Spleen (tissue), 11 donors: ENCODE results near the gene HDAC4. TPM values are rescaled to one million over a fixed set of nuclear protein-coding genes. Genes with fewer than 3 reads are reported as not detected.

ENCODE experiments used
- DNase-seq: peaks from one replicate; pipeline ENCODE4 v3.0.0-alpha.2; 2020
- H3K27ac ChIP-seq, 8 donors: fragments of 200-600 bp; sonication (generic) in 7 of 8; 1 replicate in 4 of 8; 2 replicates in 4 of 8; pipeline versions ENCODE4 v1.5.0 to v1.8.0; 2016 to 2021; ENCODE audit warnings: inconsistent platforms in 4 of 8, mild to moderate bottlenecking in 4 of 8, moderate library complexity in 1 of 8
- H3K27me3 ChIP-seq, 7 donors: fragments of 200-600 bp; sonication (generic) in 6 of 7; replicated peaks in 1 of 7; 1 replicate in 4 of 7; 2 replicates in 3 of 7; pipeline versions ENCODE4 v1.5.0 to v1.8.0; 2016 to 2021; ENCODE audit warnings: inconsistent platforms in 3 of 7, mild to moderate bottlenecking in 1 of 7
- H3K36me3 ChIP-seq, 6 donors: fragments of 200-600 bp; sonication (generic) in 5 of 6; 1 replicate in 4 of 6; 2 replicates in 2 of 6; pipeline versions ENCODE4 v1.5.0 to v1.8.0; 2016 to 2021; ENCODE audit warnings: inconsistent platforms in 2 of 6
- H3K4me1 ChIP-seq, 6 donors: fragments of 200-600 bp; sonication (generic) in 5 of 6; 1 replicate in 3 of 6; 2 replicates in 3 of 6; pipeline versions ENCODE4 v1.5.0 to v1.8.0; 2016 to 2021; ENCODE audit warnings: inconsistent platforms in 3 of 6
- H3K4me3 ChIP-seq, 8 donors: fragments of 200-600 bp; sonication (generic) in 7 of 8; 1 replicate in 4 of 8; 2 replicates in 4 of 8; pipeline versions ENCODE4 v1.5.0 to v1.8.0; 2016 to 2021; ENCODE audit warnings: inconsistent platforms in 4 of 8, mild to moderate bottlenecking in 4 of 8, moderate library complexity in 2 of 8
- H3K9me3 ChIP-seq, 8 donors: fragments of 200-600 bp; sonication (generic) in 7 of 8; 1 replicate in 4 of 8; 2 replicates in 4 of 8; pipeline versions ENCODE4 v1.5.0 to v1.8.0; 2016 to 2021; ENCODE audit warnings: inconsistent platforms in 4 of 8
- POLR2A ChIP-seq, 3 donors: fragments of 450-650 bp; IDR thresholded peaks; one replicate each; pipeline ENCODE4 v1.5.1; 2017; ENCODE audit warnings: antibody characterized with exemption in 3 of 3, mild to moderate bottlenecking in 1 of 3
- POLR2AphosphoS5 ChIP-seq, 3 donors: sonication (generic); formaldehyde crosslinking; IDR thresholded peaks; one replicate each; pipeline ENCODE4 v1.5.1; 2017; ENCODE audit warnings: antibody characterized with exemption in 3 of 3
- WGBS, 5 donors: extraction: QIAGEN DNeasy Blood & Tissue Kit in 3 of 5; methylation state at CpG; one replicate each; pipeline versions ENCODE4 v1.1.5 to v1.1.7; 2013 to 2018; 5-methylcytosine and 5-hydroxymethylcytosine counted together
- intact Hi-C: fragments of 100-400 bp; cut with DNase I; formaldehyde crosslinking; loops from one replicate; pipeline ENCODE4 v1.15.0; 2023; ENCODE audit warnings: low total_unique reads
- polyA plus RNA-seq, 3 donors: library from polyadenylated mRNA; stranded (reverse); fragments of 200-250 nt; gene quantifications; one replicate each; pipeline ENCODE4 v1.2.1, GENCODE V29; 2013
- total RNA-seq, 7 donors: library from RNA; depleted of rRNA in 3 of 7; stranded (reverse); fragments of >200 nt in 3 of 7; fragmentation: NEBNext Ultra II Directional in 4 of 7; extraction: Animal tissue kit (Norgen Biotek cat#: 25700) in 4 of 7; gene quantifications; one replicate each; pipeline versions ENCODE4 v1.1.0 to v1.2.1, GENCODE V29; 2016 to 2021
- TF ChIP-seq, protein P1 (sequence below), 11 experiments: fragments of 200-600 bp in 7 of 11; fragments of 450-650 bp in 4 of 11; sonication (generic) in 4 of 11; IDR thresholded peaks in 8 of 11; conservative IDR thresholded peaks in 3 of 11; 1 replicate in 7 of 11; 2 replicates in 4 of 11; pipeline versions ENCODE4 v1.4.0 to v1.8.0; 2016 to 2021; ENCODE audit warnings: antibody characterized with exemption in 11 of 11, inconsistent platforms in 4 of 11, mild to moderate bottlenecking in 1 of 11
- donor health status: healthy with polysubstance abuse.
- donor health status: DM: no; HTN: no; CAD: no; lungs with moderate emphysema.
- donor health status: DM: no; HTN: no; CAD: no.
- donor health status: Bipolar disorder and iron deficiency.
- donor health status: healthy.
- donor health status: DM: no; HTN: no; CAD: no.
- donor health status: DM: yes; HTN: yes; CAD: no.

Gene HDAC4
- total and polyA plus RNA-seq, 10 donors = 3.2 to 122 (median 69.5) TPM

GRCh38 chr2:239175181-239175580, 225.6 kb downstream of the HDAC4 start:
- H3K36me3 ChIP-seq = peaks cover 0 to 86% (median 42%) of the 10 kb centered on the region in 6 donors

DNA sequence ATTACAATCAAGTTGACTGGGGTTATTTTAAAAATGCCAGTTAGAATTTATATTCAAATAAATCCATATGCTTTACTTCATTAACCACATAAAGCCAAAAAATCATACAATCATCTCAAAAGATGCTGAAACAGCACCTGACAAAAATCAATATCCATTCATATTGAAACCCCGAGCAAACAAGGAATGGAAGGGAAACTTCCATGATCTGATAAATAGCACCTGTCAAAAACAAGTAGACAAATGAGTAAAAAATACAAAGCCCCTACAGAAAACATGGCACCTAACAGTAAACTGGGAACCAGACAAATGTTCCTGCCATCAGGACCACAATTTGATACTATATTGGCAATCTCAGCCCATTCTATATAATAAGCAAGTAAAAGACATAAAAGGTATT, 227.5 kb downstream of the HDAC4 start:
- no peak for DNase-seq
- H3K4me3 ChIP-seq = no peak overlapping the region
- 90 to 97% (median 95%) methylated on average over 1 of the region's 1 CpG for WGBS, 5 donors
- TF ChIP-seq POLR2A (IDR thresholded peaks at IDR 0.05) (no peak), POLR2AphosphoS5 (IDR thresholded peaks at IDR 0.05) (no peak)
- TF ChIP-seq, protein P1, sequence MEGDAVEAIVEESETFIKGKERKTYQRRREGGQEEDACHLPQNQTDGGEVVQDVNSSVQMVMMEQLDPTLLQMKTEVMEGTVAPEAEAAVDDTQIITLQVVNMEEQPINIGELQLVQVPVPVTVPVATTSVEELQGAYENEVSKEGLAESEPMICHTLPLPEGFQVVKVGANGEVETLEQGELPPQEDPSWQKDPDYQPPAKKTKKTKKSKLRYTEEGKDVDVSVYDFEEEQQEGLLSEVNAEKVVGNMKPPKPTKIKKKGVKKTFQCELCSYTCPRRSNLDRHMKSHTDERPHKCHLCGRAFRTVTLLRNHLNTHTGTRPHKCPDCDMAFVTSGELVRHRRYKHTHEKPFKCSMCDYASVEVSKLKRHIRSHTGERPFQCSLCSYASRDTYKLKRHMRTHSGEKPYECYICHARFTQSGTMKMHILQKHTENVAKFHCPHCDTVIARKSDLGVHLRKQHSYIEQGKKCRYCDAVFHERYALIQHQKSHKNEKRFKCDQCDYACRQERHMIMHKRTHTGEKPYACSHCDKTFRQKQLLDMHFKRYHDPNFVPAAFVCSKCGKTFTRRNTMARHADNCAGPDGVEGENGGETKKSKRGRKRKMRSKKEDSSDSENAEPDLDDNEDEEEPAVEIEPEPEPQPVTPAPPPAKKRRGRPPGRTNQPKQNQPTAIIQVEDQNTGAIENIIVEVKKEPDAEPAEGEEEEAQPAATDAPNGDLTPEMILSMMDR (IDR thresholded peaks at IDR 0.05 in 8 of 11, conservative IDR thresholded peaks at IDR 0.05 in 3 of 11) = no peak
- peaks cover 0 to 84% (median 42%) of the 10 kb centered on the region in 6 donors for H3K36me3 ChIP-seq
- peaks cover 11 to 70% (median 56%) of the 10 kb centered on the region in 8 donors for H3K9me3 ChIP-seq
- intact Hi-C loops = no loop called here
- no peaks in the 10 kb centered on the region for H3K27me3 ChIP-seq
- H3K27ac ChIP-seq = peak overlapping the region in 1 of 8 donors; percentile 17
- no peaks in the 10 kb centered on the region for H3K4me1 ChIP-seq

More at GRCh38 chr2:239175181-239175580, 225.6 kb downstream of the HDAC4 start:
- no peak overlapping the region for H3K27ac ChIP-seq
- WGBS, 5 donors = 83 to 96% (median 91%) methylated on average over 11 of the region's 11 CpGs
- no peaks in the 10 kb centered on the region for H3K4me1 ChIP-seq
- no peaks in the 10 kb centered on the region for H3K27me3 ChIP-seq
- intact Hi-C loops = no loop called here
- no peak for TF ChIP-seq POLR2AphosphoS5 (IDR thresholded peaks at IDR 0.05)
- H3K4me3 ChIP-seq = no peak overlapping the region
- peaks cover 11 to 70% (median 56%) of the 10 kb centered on the region in 8 donors for H3K9me3 ChIP-seq
- peak; percentile 53 for DNase-seq

- Histone ChIP-seq H3K4me3 (no peak overlapping the region), H3K27ac (no peak overlapping the region), H3K9me3 (peaks cover 11 to 60% (median 52%) of the 10 kb centered on the region in 8 donors), H3K27me3 (no peaks in the 10 kb centered on the region), H3K36me3 (peaks cover 0 to 82% (median 31%) of the 10 kb centered on the region in 6 donors), H3K4me1 (no peaks in the 10 kb centered on the region)
- TF ChIP-seq POLR2AphosphoS5 (IDR thresholded peaks at IDR 0.05) (no peak), POLR2A (IDR thresholded peaks at IDR 0.05) (no peak)
- TF ChIP-seq, protein P1 (IDR thresholded peaks at IDR 0.05 in 8 of 11, conservative IDR thresholded peaks at IDR 0.05 in 3 of 11) = no peak
- DNase-seq = no peak
- intact Hi-C loops = no loop called here
Observed at GRCh38 chr2:239171643-239172042, 229.2 kb downstream of the HDAC4 start.

DNA sequence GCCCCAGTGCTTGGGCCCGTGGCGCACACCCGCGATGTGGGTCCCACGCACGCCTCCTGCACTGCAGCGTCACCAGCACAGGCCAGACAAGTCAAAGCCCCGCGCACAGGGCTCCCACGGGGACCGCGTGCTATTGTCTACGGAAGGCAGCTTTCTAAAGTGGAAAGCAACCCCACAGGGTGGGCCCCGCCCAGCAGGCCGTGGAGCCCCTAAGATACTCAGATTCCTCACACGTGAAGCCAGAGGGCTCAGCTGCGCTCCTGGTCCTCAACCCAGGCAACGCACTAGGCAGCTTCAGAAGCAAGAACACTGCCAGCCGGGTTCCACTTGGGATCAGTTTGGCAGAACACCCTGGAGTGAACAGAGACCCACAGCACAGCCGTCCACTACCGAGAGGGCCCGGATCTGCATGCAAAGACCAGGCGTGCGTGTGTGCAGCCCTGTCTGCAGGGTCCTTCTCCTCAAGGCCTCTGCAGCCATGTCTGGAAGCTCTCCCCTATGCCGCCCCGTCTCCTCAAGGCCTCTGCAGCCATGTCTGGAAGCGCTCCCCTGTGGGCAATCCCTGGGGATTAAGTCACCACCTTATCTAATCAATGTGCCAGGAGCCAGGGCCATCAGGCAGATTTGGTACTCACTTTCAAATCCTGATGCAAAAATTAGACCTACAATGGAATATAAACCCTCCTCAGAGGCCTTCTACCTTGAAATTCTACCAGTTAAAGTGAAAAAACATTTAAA, 231.3 kb downstream of the HDAC4 start:
- intact Hi-C loops = no loop called here
- Histone ChIP-seq H3K27ac (no peak overlapping the region), H3K4me3 (no peak overlapping the region), H3K9me3 (peaks cover 11 to 42% (median 41%) of the 10 kb centered on the region in 8 donors), H3K27me3 (no peaks in the 10 kb centered on the region), H3K4me1 (peaks cover 0 to 6% (median 2%) of the 10 kb centered on the region in 6 donors), H3K36me3 (peaks cover 3 to 78% (median 15%) of the 10 kb centered on the region in 6 donors)
- TF ChIP-seq POLR2AphosphoS5 (IDR thresholded peaks at IDR 0.05) = peak in 1 of 3 donors; percentile 43
- TF ChIP-seq, protein P1 (IDR thresholded peaks at IDR 0.05 in 8 of 11, conservative IDR thresholded peaks at IDR 0.05 in 3 of 11) = no peak
- DNase-seq = peak; percentile 45
- WGBS, 5 donors = 92 to 98% (median 96%) methylated on average over 14 to 27 of the region's 27 CpGs
